ENCODE results near the gene PBX2.

GRCh38 chr6:32149092-32149755 is 40.8 kb downstream of the PBX2 start:
- no peak for TF ChIP-seq EZH2 (optimal IDR thresholded peaks at IDR 0.05; ENCODE audit: low read depth, low read length)
- TF ChIP-seq CTCF (IDR thresholded peaks at IDR 0.05; ENCODE audit: low read length) = no peak

Data from MM.1S (cell line).